Activated CD8-positive, alpha-beta memory T cell treated with anti-CD3 and anti-CD28 coated beads, Interleukin-2, amount 50 U/mL, for 1 hour (primary cell): ENCODE results near the gene ALAS1.
"Not testable (repeated sequence)": the region's sequence is repeated elsewhere in the genome, so short reads cannot be mapped to it uniquely, and the experiment has no call there.

Source experiments
- DNase-seq: peaks from one replicate; pipeline ENCODE4 v3.0.0-alpha.2; 2020; ENCODE audit errors: extremely low read depth

Gene ALAS1

GRCh38 chr3:52197842-52198625 is at the start of gene ALAS1:
ALAS1 (plus strand) TSS chr3:52198160; CDS start chr3:52199242, 1,082 bp downstream.
- DNase-seq: peak; percentile 73

GRCh38 chr3:52149021-52149420 is 48.9 kb upstream of the ALAS1 start:
- DNase-seq: no peak

- DNase-seq: no peak
Observed at GRCh38 chr3:52149726-52150125, 48.2 kb upstream of the ALAS1 start.

GRCh38 chr3:52150357-52150756 is 47.6 kb upstream of the ALAS1 start:
- no peak for DNase-seq

- DNase-seq: no peak
Observed at GRCh38 chr3:52150860-52151259, 47.1 kb upstream of the ALAS1 start.

- not testable (repeated sequence) for DNase-seq
Observed at GRCh38 chr3:52151991-52152390, 46.0 kb upstream of the ALAS1 start.

- no peak for DNase-seq
Observed at GRCh38 chr3:52153389-52154096, 44.4 kb upstream of the ALAS1 start.

- peak; percentile 73 for DNase-seq
Observed at GRCh38 chr3:52154135-52155094, 43.5 kb upstream of the ALAS1 start, which contains the start of gene POC1A. POC1A (minus strand) TSS chr3:52154423; CDS start chr3:52154372, 51 bp downstream.

GRCh38 chr3:52155912-52156311 is 42.0 kb upstream of the ALAS1 start:
- no peak for DNase-seq

- no peak for DNase-seq
Observed at GRCh38 chr3:52159503-52159902, 38.5 kb upstream of the ALAS1 start.

GRCh38 chr3:52162250-52162872 is 35.6 kb upstream of the ALAS1 start:
- no peak for DNase-seq

GRCh38 chr3:52167240-52167639 is 30.7 kb upstream of the ALAS1 start:
- DNase-seq: no peak

- not testable (repeated sequence) for DNase-seq
Observed at GRCh38 chr3:52170217-52170616, 27.7 kb upstream of the ALAS1 start.

- DNase-seq: no peak
Observed at GRCh38 chr3:52171514-52172261, 26.3 kb upstream of the ALAS1 start.

GRCh38 chr3:52172262-52172757 is 25.6 kb upstream of the ALAS1 start:
- no peak for DNase-seq

- DNase-seq: no peak
Observed at GRCh38 chr3:52173101-52173500, 24.9 kb upstream of the ALAS1 start.

- no peak for DNase-seq
Observed at GRCh38 chr3:52174896-52175295, 23.1 kb upstream of the ALAS1 start.

GRCh38 chr3:52175416-52176179 is 22.4 kb upstream of the ALAS1 start:
- no peak for DNase-seq

GRCh38 chr3:52176180-52176752 is 21.7 kb upstream of the ALAS1 start:
- no peak for DNase-seq
